Measurements from ENCODE around the gene CYLC2. TPM values are rescaled to one million over a fixed set of nuclear protein-coding genes. Genes with fewer than 3 reads are reported as not detected.

Gene CYLC2, protein sequence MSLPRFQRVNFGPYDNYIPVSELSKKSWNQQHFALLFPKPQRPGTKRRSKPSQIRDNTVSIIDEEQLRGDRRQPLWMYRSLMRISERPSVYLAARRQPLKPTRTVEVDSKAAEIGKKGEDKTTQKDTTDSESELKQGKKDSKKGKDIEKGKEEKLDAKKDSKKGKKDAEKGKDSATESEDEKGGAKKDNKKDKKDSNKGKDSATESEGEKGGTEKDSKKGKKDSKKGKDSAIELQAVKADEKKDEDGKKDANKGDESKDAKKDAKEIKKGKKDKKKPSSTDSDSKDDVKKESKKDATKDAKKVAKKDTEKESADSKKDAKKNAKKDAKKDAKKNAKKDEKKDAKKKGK
- total RNA-seq (not detected), polyA plus RNA-seq (not detected)
- long read RNA-seq, donor 1: 0 reads
- long read RNA-seq, donor 2: 0 reads

DNA sequence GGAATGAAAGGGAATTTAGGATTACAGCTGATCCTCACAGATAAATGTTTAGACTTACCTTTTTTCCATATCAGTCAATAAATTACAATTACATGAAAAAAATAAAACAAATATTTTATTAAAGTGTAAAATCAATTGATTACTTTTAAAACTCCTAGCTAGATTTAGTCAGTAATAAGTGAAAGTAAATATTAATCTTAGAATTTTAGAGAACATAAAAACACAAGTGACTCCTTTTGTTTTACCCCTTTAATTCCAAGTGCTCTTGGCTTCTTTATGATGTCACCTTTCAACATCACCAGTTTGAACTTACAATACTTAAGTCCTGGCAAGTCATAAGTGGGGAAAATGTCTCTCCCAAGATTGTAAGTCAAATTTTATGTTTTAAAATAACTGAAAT, at the start of gene CYLC2:
Gene CYLC2, plus strand, starts transcription at position 301 of the 400 bp plus-strand sequence. Its CDS starts 48 bp downstream, at position 349.
- Histone ChIP-seq H3K36me3 (ENCODE audit: control insufficient read depth in 1 of 2, insufficient read depth in 2 of 2, low read length in 1 of 2) (no peaks in the 10 kb centered on the region), H3K27ac (ENCODE audit: low read depth in 1 of 2, low read length in 2 of 2) (no peak within 1 kb of the TSS), H3K27me3 (ENCODE audit: control insufficient read depth in 1 of 2, insufficient read depth in 2 of 2, low read length in 1 of 2) (no peaks in the 10 kb centered on the region), H3K4me1 (ENCODE audit: control insufficient read depth in 1 of 2, insufficient read depth in 2 of 2, low read length in 2 of 2) (no peaks in the 10 kb centered on the region), H3K9me3 (ENCODE audit: control insufficient read depth, low read length) (peaks cover 1% of the 10 kb centered on the region), H3K4me3 (ENCODE audit: low read length in 2 of 2) (no peak within 1 kb of the TSS)
- intact Hi-C loops (cut with DNase I): no loop called here
- DNase-seq (no peak), ATAC-seq (ENCODE audit: low FRiP score) (no peak)

DNA sequence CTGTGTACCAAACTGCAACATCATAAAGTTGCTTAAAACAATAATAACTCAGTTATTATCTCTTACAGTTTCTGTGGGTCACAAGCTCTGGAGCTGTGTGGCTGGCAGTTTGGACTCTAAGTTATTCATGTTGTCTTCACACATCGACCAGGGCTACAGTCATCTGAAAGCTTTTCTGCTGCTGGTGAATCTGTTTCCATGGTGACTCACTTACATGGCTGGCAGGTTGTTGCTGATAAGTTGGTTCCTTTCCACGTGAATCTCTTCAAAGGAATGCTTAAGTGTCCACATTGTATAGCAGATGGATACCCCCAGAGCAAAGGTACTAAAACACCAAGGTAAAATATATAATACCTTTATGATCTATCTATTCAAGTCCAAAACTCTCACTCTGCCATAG, 44.8 kb upstream of the CYLC2 start:
- Histone ChIP-seq H3K27me3 (ENCODE audit: control insufficient read depth in 1 of 2, insufficient read depth in 2 of 2, low read length in 1 of 2) (no peaks in the 10 kb centered on the region), H3K4me3 (ENCODE audit: low read length in 2 of 2) (no peak overlapping the region), H3K4me1 (ENCODE audit: control insufficient read depth in 1 of 2, insufficient read depth in 2 of 2, low read length in 2 of 2) (no peaks in the 10 kb centered on the region), H3K9me3 (ENCODE audit: control insufficient read depth, low read length) (no peaks in the 10 kb centered on the region), H3K27ac (ENCODE audit: low read depth in 1 of 2, low read length in 2 of 2) (no peak overlapping the region), H3K36me3 (ENCODE audit: control insufficient read depth in 1 of 2, insufficient read depth in 2 of 2, low read length in 1 of 2) (no peaks in the 10 kb centered on the region)
- 56 to 66% methylated on average over 2 of the region's 2 CpGs for WGBS, 2 donors
- ATAC-seq (ENCODE audit: low FRiP score): no peak
- no peak for DNase-seq
- intact Hi-C loops (cut with DNase I): no loop called here

DNA sequence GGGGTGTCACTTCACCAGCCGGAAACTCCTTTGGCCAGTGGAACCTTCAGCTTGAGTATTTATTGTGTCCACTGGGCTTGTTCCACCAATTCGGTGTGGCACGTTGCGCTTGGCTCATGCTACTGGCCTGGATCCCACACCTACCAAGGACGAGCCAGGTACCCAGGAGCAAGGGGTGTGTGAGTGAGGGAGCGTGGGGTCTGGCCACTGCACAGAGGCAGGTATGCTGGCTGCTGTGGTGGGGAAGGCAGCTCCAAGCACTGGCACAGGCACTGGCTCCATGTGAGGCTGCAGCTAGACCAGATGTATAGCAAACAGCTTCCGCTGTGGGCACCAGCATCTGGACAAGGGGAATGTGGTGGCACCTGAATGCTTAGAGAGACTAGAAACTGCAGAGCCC, 28.1 kb upstream of the CYLC2 start:
- DNase-seq: peak in 1 of 2 donors; percentile 48
- H3K4me3 ChIP-seq (ENCODE audit: low read length in 2 of 2): no peak overlapping the region
- H3K4me1 ChIP-seq (ENCODE audit: control insufficient read depth in 1 of 2, insufficient read depth in 2 of 2, low read length in 2 of 2): no peaks in the 10 kb centered on the region
- no peaks in the 10 kb centered on the region for H3K27me3 ChIP-seq (ENCODE audit: control insufficient read depth in 1 of 2, insufficient read depth in 2 of 2, low read length in 1 of 2)
- H3K36me3 ChIP-seq (ENCODE audit: control insufficient read depth in 1 of 2, insufficient read depth in 2 of 2, low read length in 1 of 2): no peaks in the 10 kb centered on the region
- H3K27ac ChIP-seq (ENCODE audit: low read depth in 1 of 2, low read length in 2 of 2): no peak overlapping the region
- intact Hi-C loops (cut with DNase I): no loop called here
- ATAC-seq (ENCODE audit: low FRiP score): no peak
- whole genome bisulfite sequencing, 2 donors: 90 to 91% methylated on average over 7 of the region's 7 CpGs
- H3K9me3 ChIP-seq (ENCODE audit: control insufficient read depth, low read length): peaks cover 4% of the 10 kb centered on the region

DNA sequence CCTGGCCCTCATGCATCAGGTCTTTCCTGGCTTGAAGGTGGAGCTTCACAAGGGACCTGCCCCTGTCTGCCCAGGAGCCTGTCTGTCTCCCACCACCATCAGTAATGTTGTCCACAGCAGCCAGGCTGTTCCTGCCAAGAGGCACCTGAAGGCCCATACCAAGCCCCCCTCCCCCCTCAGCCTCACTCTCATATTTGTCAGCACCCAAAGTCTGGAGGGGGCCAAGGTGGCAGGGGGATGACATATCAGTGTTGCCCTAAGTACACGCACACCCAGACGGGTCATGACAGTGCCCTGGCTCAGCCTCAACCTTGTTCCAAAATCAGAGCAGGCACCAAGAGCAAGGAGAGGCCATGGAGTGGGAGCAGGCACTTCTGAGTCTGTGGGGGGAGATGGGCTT, 27.2 kb upstream of the CYLC2 start:
- Histone ChIP-seq H3K27me3 (ENCODE audit: control insufficient read depth in 1 of 2, insufficient read depth in 2 of 2, low read length in 1 of 2) (no peaks in the 10 kb centered on the region), H3K27ac (ENCODE audit: low read depth in 1 of 2, low read length in 2 of 2) (no peak overlapping the region), H3K36me3 (ENCODE audit: control insufficient read depth in 1 of 2, insufficient read depth in 2 of 2, low read length in 1 of 2) (no peaks in the 10 kb centered on the region), H3K9me3 (ENCODE audit: control insufficient read depth, low read length) (peaks cover 4% of the 10 kb centered on the region), H3K4me3 (ENCODE audit: low read length in 2 of 2) (no peak overlapping the region), H3K4me1 (ENCODE audit: control insufficient read depth in 1 of 2, insufficient read depth in 2 of 2, low read length in 2 of 2) (no peaks in the 10 kb centered on the region)
- DNase-seq (no peak), ATAC-seq (ENCODE audit: low FRiP score) (no peak)
- WGBS, 2 donors: 84 to 86% methylated on average over 2 of the region's 2 CpGs
- intact Hi-C loops (cut with DNase I): no loop called here

DNA sequence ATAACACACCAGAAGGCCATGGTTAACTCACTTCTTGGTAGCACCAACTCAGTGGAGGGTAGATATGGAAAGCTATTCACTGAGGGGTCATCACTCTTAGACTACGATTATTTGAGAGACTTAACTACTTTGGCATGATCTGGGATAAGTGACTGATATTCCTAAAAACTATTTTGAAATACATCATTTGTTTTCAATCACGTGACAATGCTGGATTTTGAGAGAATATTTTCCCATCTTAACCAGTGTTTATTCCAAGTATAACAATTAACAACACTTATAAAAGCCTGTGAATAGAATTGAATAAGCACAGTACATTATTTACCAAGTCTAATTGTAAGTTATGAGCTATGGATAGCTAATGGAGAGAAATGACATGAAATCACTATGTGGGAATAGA, 22.4 kb upstream of the CYLC2 start:
- WGBS, 2 donors: 77 to 86% methylated on average over 2 of the region's 2 CpGs
- no peak for DNase-seq
- no peak overlapping the region for H3K27ac ChIP-seq (ENCODE audit: low read depth in 1 of 2, low read length in 2 of 2)
- H3K4me3 ChIP-seq (ENCODE audit: low read length in 2 of 2): no peak overlapping the region
- H3K4me1 ChIP-seq (ENCODE audit: control insufficient read depth in 1 of 2, insufficient read depth in 2 of 2, low read length in 2 of 2): no peaks in the 10 kb centered on the region
- no peaks in the 10 kb centered on the region for H3K36me3 ChIP-seq (ENCODE audit: control insufficient read depth in 1 of 2, insufficient read depth in 2 of 2, low read length in 1 of 2)
- no peak for ATAC-seq (ENCODE audit: low FRiP score)
- H3K27me3 ChIP-seq (ENCODE audit: control insufficient read depth in 1 of 2, insufficient read depth in 2 of 2, low read length in 1 of 2): no peaks in the 10 kb centered on the region
- intact Hi-C loops (cut with DNase I): no loop called here
- H3K9me3 ChIP-seq (ENCODE audit: control insufficient read depth, low read length): peaks cover 4% of the 10 kb centered on the region

DNA sequence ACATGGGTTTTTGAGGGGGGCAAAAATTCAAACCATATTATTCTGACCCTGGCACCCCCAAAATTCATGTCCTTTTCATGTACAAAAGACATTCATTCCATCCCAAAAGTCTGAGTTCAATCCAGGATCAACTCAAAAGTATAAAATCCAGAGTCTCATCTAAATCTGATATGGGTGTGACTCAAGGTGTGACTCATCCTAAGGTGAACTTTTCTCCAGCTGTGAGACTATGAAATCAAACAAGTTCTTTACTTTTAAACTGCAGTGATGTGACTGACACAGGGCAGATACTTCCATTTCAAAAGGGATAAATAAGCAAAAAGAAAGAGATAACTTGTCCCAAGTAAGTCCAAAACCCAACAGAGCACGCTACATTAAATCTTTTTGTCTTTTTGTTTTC, 20.6 kb upstream of the CYLC2 start:
- DNase-seq: no peak
- ATAC-seq (ENCODE audit: low FRiP score): no peak
- no peak overlapping the region for H3K27ac ChIP-seq (ENCODE audit: low read depth in 1 of 2, low read length in 2 of 2)

DNA sequence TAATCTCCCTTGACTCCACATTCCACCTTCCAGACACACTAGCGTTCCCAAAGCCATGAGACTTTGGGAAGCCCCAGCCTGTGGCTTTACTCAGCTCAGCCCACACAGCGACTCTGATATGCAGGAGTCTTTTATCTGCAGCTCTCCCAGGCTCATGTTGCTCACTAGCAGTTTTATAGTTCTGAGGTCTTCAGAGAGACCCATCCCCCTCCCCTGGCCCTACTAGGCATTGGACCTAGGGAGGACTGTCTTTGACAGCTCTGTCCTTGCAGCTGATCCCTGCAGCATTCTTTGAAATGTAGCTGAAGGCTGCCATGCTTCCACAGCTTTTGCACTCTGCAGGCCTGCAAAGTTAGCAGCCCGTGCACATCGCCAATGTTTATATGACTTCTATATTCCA, 19.9 kb upstream of the CYLC2 start:
- no peak overlapping the region for H3K27ac ChIP-seq (ENCODE audit: low read depth in 1 of 2, low read length in 2 of 2)
- 84% methylated on average over 4 of the region's 4 CpGs for WGBS, 2 donors
- H3K9me3 ChIP-seq (ENCODE audit: control insufficient read depth, low read length): peaks cover 4% of the 10 kb centered on the region
- H3K27me3 ChIP-seq (ENCODE audit: control insufficient read depth in 1 of 2, insufficient read depth in 2 of 2, low read length in 1 of 2): no peaks in the 10 kb centered on the region
- intact Hi-C loops (cut with DNase I): no loop called here
- no peak overlapping the region for H3K4me3 ChIP-seq (ENCODE audit: low read length in 2 of 2)
- no peak for DNase-seq
- H3K36me3 ChIP-seq (ENCODE audit: control insufficient read depth in 1 of 2, insufficient read depth in 2 of 2, low read length in 1 of 2): no peaks in the 10 kb centered on the region
- ATAC-seq (ENCODE audit: low FRiP score): no peak
- no peaks in the 10 kb centered on the region for H3K4me1 ChIP-seq (ENCODE audit: control insufficient read depth in 1 of 2, insufficient read depth in 2 of 2, low read length in 2 of 2)

More for the DNA sequence above, 20.6 kb upstream of the CYLC2 start:
- intact Hi-C loops (cut with DNase I): no loop called here
- no peak overlapping the region for H3K4me3 ChIP-seq (ENCODE audit: low read length in 2 of 2)
- no peaks in the 10 kb centered on the region for H3K36me3 ChIP-seq (ENCODE audit: control insufficient read depth in 1 of 2, insufficient read depth in 2 of 2, low read length in 1 of 2)
- no peaks in the 10 kb centered on the region for H3K4me1 ChIP-seq (ENCODE audit: control insufficient read depth in 1 of 2, insufficient read depth in 2 of 2, low read length in 2 of 2)
- WGBS, 2 donors: 95 to 97% methylated on average over 1 of the region's 1 CpG
- H3K9me3 ChIP-seq (ENCODE audit: control insufficient read depth, low read length): peaks cover 4% of the 10 kb centered on the region
- H3K27me3 ChIP-seq (ENCODE audit: control insufficient read depth in 1 of 2, insufficient read depth in 2 of 2, low read length in 1 of 2): no peaks in the 10 kb centered on the region

DNA sequence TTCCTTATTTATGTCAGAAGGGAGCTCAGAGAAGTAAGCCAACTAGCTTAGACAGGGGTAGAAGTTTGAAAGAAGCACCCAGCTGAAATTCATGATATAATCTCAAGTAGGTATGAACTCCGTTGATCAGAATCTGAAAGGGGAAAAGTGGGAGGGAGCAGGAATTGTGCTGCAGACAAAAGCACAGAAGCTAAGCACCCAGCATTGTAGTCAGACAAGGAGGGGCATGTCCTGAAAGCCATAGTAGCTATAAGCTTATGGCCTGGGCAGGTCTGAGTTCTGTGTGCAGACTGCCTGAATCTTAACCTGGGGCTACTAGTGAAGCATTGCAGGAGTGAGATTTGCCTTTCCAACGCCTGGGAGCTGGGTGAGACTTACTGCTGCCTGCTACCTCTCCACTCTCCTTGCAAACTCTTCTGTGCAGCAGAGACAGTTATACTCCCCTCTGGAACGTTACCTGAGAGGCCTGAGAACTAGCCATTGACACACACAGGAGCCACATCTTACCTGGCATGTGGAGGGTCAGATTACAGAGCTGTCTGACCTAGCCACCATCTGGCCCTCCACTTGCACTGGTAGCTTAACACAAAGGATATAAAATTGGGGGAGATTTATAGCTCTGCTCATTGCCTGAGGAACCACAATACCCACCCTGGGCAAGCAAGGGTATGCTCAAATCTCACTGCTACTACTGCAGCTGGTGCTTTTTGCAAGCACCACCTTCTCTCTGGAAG, 9.8 kb upstream of the CYLC2 start:
- intact Hi-C loops (cut with DNase I): loop anchor here in 1 of 2 donors (5.0 kb wide), 1 partner anchor 52 kb away; no protein-coding TSS in a partner anchor
- WGBS, 2 donors: 77 to 82% methylated on average over 3 of the region's 3 CpGs

DNA sequence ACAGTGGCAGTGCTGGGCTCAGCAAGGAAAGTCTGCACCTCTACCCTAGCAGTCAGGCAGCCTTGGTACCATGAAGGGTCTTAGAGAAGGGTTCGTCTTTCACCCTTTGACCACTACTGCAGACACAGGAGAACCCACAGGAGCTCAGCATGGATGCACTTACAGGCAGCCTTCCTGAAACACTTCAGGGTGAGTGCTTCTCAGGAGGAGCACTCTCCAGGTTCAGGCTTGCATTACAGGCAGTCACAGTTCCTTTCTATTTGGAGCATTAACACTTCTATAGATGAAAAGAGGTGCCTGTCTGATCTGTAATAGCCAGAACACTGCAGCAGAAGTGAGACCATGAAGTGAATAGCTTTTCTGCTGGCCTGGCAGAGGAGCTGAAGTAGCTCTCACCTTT, 8.7 kb upstream of the CYLC2 start:
- DNase-seq (no peak), ATAC-seq (ENCODE audit: low FRiP score) (no peak)
- H3K4me3 ChIP-seq (ENCODE audit: low read length in 2 of 2): no peak overlapping the region
- H3K9me3 ChIP-seq (ENCODE audit: control insufficient read depth, low read length): peaks cover 1% of the 10 kb centered on the region
- no peaks in the 10 kb centered on the region for H3K36me3 ChIP-seq (ENCODE audit: control insufficient read depth in 1 of 2, insufficient read depth in 2 of 2, low read length in 1 of 2)
- no peaks in the 10 kb centered on the region for H3K4me1 ChIP-seq (ENCODE audit: control insufficient read depth in 1 of 2, insufficient read depth in 2 of 2, low read length in 2 of 2)
- intact Hi-C loops (cut with DNase I): loop anchor here in 1 of 2 donors (5.0 kb wide), 1 partner anchor 51 kb away; no protein-coding TSS in a partner anchor
- 91 to 96% methylated on average over 1 of the region's 1 CpG for WGBS, 2 donors
- H3K27me3 ChIP-seq (ENCODE audit: control insufficient read depth in 1 of 2, insufficient read depth in 2 of 2, low read length in 1 of 2): no peaks in the 10 kb centered on the region
- no peak overlapping the region for H3K27ac ChIP-seq (ENCODE audit: low read depth in 1 of 2, low read length in 2 of 2)

More for the DNA sequence above, 9.8 kb upstream of the CYLC2 start:
- H3K4me3 ChIP-seq (ENCODE audit: low read length in 2 of 2): no peak overlapping the region
- H3K27ac ChIP-seq (ENCODE audit: low read depth in 1 of 2, low read length in 2 of 2): no peak overlapping the region
- no peaks in the 10 kb centered on the region for H3K36me3 ChIP-seq (ENCODE audit: control insufficient read depth in 1 of 2, insufficient read depth in 2 of 2, low read length in 1 of 2)
- DNase-seq: no peak
- peaks cover 1% of the 10 kb centered on the region for H3K9me3 ChIP-seq (ENCODE audit: control insufficient read depth, low read length)
- H3K27me3 ChIP-seq (ENCODE audit: control insufficient read depth in 1 of 2, insufficient read depth in 2 of 2, low read length in 1 of 2): no peaks in the 10 kb centered on the region
- peak; percentile 36 for ATAC-seq (ENCODE audit: low FRiP score)
- H3K4me1 ChIP-seq (ENCODE audit: control insufficient read depth in 1 of 2, insufficient read depth in 2 of 2, low read length in 2 of 2): no peaks in the 10 kb centered on the region
